Measurements from ENCODE around the gene DSCAML1.

GRCh38 chr11:117483372-117483771, 313.6 kb downstream of the DSCAML1 start:
- TF ChIP-seq POLR2A (IDR thresholded peaks at IDR 0.05; ENCODE audit: low read depth, low read length) = no peak
- TF ChIP-seq POLR2AphosphoS5 (IDR thresholded peaks at IDR 0.05; ENCODE audit: low read depth, low read length) = no peak
- TF ChIP-seq SPI1 (IDR thresholded peaks at IDR 0.05; ENCODE audit: low read depth, low read length) = no peak
- TF ChIP-seq TAF1 (IDR thresholded peaks at IDR 0.05; ENCODE audit: low read depth, low read length) = no peak
- TF ChIP-seq PAX5 (IDR thresholded peaks at IDR 0.05; ENCODE audit: insufficient read depth, low read length, severe bottlenecking) = no peak
- no peak for TF ChIP-seq POU2F2 (IDR thresholded peaks at IDR 0.05; ENCODE audit: low read depth, low read length)

Data from GM12891 (cell line).